Tibial nerve (tissue), 3 donors: ENCODE measurements around the gene VRK3.
A peak's percentile ranks its signal among the peaks of the same experiment; 100 is the strongest.

Source experiments
- CTCF ChIP-seq, 5 experiments: fragments of 200-600 bp in 3 of 5; fragments of 450-650 bp in 2 of 5; sonication (generic) in 3 of 5; IDR thresholded peaks; one replicate each; pipeline ENCODE4 v1.5.1; 2016 to 2019; ENCODE audit warnings: antibody characterized with exemption in 5 of 5, mild to moderate bottlenecking in 3 of 5, moderate library complexity in 2 of 5
- POLR2A ChIP-seq, 2 donors: fragments of 450-650 bp; IDR thresholded peaks; one replicate each; pipeline ENCODE4 v1.6.1; 2017; ENCODE audit warnings: antibody characterized with exemption in 2 of 2, mild to moderate bottlenecking in 2 of 2, moderate library complexity in 2 of 2

- peak; percentile 65 to 86 (median 78) for TF ChIP-seq CTCF (IDR thresholded peaks at IDR 0.05)
- TF ChIP-seq POLR2A (IDR thresholded peaks at IDR 0.05) = no peak
Measured at GRCh38 chr19:49983645-49984229, 41.4 kb downstream of the VRK3 start.
